22Rv1 (cell line): ENCODE results near the gene PRRC2C.

Experiments used
- ZFX ChIP-seq: fragments of 450-650 bp; IDR thresholded peaks from 2 replicates; pipeline ENCODE4 v1.6.1; 2017; ENCODE audit warnings: antibody characterized with exemption, borderline replicate concordance
- TF ChIP-seq, protein P1 (sequence below): fragments of 450-650 bp; IDR thresholded peaks from 2 replicates; pipeline ENCODE4 v1.5.1; 2017; ENCODE audit warnings: mild to moderate bottlenecking

DNA sequence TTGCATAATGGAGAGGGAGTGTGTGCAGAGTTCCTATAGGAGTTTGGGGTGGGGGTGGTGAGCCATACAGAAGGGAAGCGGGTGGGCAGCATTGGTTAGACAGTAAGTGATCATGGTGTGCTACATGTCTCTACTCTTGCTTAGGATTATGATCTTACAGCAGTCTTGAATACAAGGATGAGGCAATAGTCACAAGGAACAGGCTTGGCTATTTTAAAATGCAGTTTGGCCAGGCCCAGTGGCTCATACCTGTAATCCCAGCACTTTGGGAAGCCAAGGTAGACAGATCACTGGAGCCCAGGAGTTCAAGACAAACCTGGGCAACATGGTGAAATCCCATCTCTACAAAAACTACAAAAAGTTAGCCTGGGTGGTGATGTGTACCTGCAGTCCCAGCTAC is 154.9 kb downstream of the PRRC2C start:
- TF ChIP-seq, protein P1, sequence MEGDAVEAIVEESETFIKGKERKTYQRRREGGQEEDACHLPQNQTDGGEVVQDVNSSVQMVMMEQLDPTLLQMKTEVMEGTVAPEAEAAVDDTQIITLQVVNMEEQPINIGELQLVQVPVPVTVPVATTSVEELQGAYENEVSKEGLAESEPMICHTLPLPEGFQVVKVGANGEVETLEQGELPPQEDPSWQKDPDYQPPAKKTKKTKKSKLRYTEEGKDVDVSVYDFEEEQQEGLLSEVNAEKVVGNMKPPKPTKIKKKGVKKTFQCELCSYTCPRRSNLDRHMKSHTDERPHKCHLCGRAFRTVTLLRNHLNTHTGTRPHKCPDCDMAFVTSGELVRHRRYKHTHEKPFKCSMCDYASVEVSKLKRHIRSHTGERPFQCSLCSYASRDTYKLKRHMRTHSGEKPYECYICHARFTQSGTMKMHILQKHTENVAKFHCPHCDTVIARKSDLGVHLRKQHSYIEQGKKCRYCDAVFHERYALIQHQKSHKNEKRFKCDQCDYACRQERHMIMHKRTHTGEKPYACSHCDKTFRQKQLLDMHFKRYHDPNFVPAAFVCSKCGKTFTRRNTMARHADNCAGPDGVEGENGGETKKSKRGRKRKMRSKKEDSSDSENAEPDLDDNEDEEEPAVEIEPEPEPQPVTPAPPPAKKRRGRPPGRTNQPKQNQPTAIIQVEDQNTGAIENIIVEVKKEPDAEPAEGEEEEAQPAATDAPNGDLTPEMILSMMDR = no peak
- no peak for TF ChIP-seq ZFX
